ENCODE measurements around the gene SLC44A5. TPM values are rescaled to one million over a fixed set of nuclear protein-coding genes. Genes with fewer than 3 reads are reported as not detected.
"Not testable (repeated sequence)": the region's sequence is repeated elsewhere in the genome, so short reads cannot be mapped to it uniquely, and the experiment has no call there.

Gene SLC44A5
- polyA plus RNA-seq (2013, experiment 1 of 2), result 2.5 TPM
- 2.6 TPM for polyA plus RNA-seq (2013, experiment 2 of 2)

GRCh38 chr1:75611014-75611413 is at the start of gene SLC44A5:
Gene SLC44A5 (minus strand): TSS chr1:75611114. CDS start chr1:75541447, 69,667 bp downstream.
- H3K36me3 ChIP-seq (replicated peaks in 1 of 2; ENCODE audit: control insufficient read depth in 2 of 2, insufficient read depth in 2 of 2, low read length in 2 of 2), result no peaks in the 10 kb centered on the region
- H4K8ac ChIP-seq (ENCODE audit: low read depth, low read length), result no peak within 1 kb of the TSS
- H2BK12ac ChIP-seq (ENCODE audit: low read length), result no peak within 1 kb of the TSS
- H3K27me3 ChIP-seq (ENCODE audit: control insufficient read depth in 3 of 3, insufficient read depth in 3 of 3, low read depth in 1 of 3, low read length in 3 of 3), result peaks cover 0 to 2% (median 0%) of the 10 kb centered on the region in 3 experiments
- no peak within 1 kb of the TSS for H3K23ac ChIP-seq (ENCODE audit: low read depth, low read length, poor library complexity)
- H4K91ac ChIP-seq (ENCODE audit: low read depth, low read length, poor library complexity), result no peak within 1 kb of the TSS
- H2BK120ac ChIP-seq (ENCODE audit: low read depth, low read length), result no peak within 1 kb of the TSS
- no peak within 1 kb of the TSS for H3K4me3 ChIP-seq (ENCODE audit: low read length in 2 of 2)
- no peak within 1 kb of the TSS for H2BK5ac ChIP-seq (ENCODE audit: low read length)
- no peaks in the 10 kb centered on the region for H3K79me1 ChIP-seq (ENCODE audit: low read depth, low read length)
- no peak within 1 kb of the TSS for H3K4me2 ChIP-seq (ENCODE audit: insufficient read depth, low read length, poor library complexity, severe bottlenecking)
- DNase-seq (ENCODE audit: low spot score), result no peak
- H3K14ac ChIP-seq (ENCODE audit: low read length), result no peak within 1 kb of the TSS
- H3K27ac ChIP-seq (replicated peaks; ENCODE audit: low read length), result no peak within 1 kb of the TSS
- H2AK5ac ChIP-seq (ENCODE audit: low read depth, low read length), result no peak within 1 kb of the TSS
- peaks cover 0 to 5% of the 10 kb centered on the region in 2 donors for H3K4me1 ChIP-seq (ENCODE audit: control insufficient read depth in 2 of 2, insufficient read depth in 1 of 2, low read depth in 1 of 2, low read length in 2 of 2)
- H2BK15ac ChIP-seq (ENCODE audit: low read length), result no peak within 1 kb of the TSS
- H3K18ac ChIP-seq (ENCODE audit: low read length), result no peak within 1 kb of the TSS
- no peak within 1 kb of the TSS for H2AFZ ChIP-seq (ENCODE audit: low read length)
- no peaks in the 10 kb centered on the region for H3K9me3 ChIP-seq (replicated peaks in 1 of 2; ENCODE audit: control insufficient read depth in 2 of 2, insufficient read depth in 1 of 2, low read depth in 1 of 2, low read length in 2 of 2)
- peak within 1 kb of the TSS; percentile 24 for H3K9ac ChIP-seq (ENCODE audit: low read depth, low read length, poor library complexity)
- no peak within 1 kb of the TSS for H3K4ac ChIP-seq (ENCODE audit: low read length)
- WGBS, 2 donors (ENCODE audit: extremely low coverage in 2 of 2, insufficient read length in 2 of 2, insufficient replicate concordance in 1 of 2), result 100% methylated on average over 1 of the region's 1 CpG; no CpG with 5 or more reads in 1 of the 2 donors

- Histone ChIP-seq H3K79me1 (ENCODE audit: low read depth, low read length) (no peaks in the 10 kb centered on the region), H3K4me2 (ENCODE audit: insufficient read depth, low read length, poor library complexity, severe bottlenecking) (no peak overlapping the region), H3K4me3 (ENCODE audit: low read length in 2 of 2) (no peak overlapping the region), H3K9ac (ENCODE audit: low read depth, low read length, poor library complexity) (no peak overlapping the region), H2BK15ac (ENCODE audit: low read length) (no peak overlapping the region), H2BK5ac (ENCODE audit: low read length) (no peak overlapping the region), H3K27me3 (ENCODE audit: control insufficient read depth in 3 of 3, insufficient read depth in 3 of 3, low read depth in 1 of 3, low read length in 3 of 3) (no peaks in the 10 kb centered on the region), H2BK120ac (ENCODE audit: low read depth, low read length) (no peak overlapping the region), H3K23ac (ENCODE audit: low read depth, low read length, poor library complexity) (no peak overlapping the region), H3K27ac (replicated peaks; ENCODE audit: low read length) (no peak overlapping the region), H2AK5ac (ENCODE audit: low read depth, low read length) (no peak overlapping the region), H2BK12ac (ENCODE audit: low read length) (no peak overlapping the region), H3K9me3 (replicated peaks in 1 of 2; ENCODE audit: control insufficient read depth in 2 of 2, insufficient read depth in 1 of 2, low read depth in 1 of 2, low read length in 2 of 2) (peaks cover 0 to 2% of the 10 kb centered on the region in 2 donors), H2AFZ (ENCODE audit: low read length) (no peak overlapping the region), H3K36me3 (replicated peaks in 1 of 2; ENCODE audit: control insufficient read depth in 2 of 2, insufficient read depth in 2 of 2, low read length in 2 of 2) (no peaks in the 10 kb centered on the region), H3K14ac (ENCODE audit: low read length) (no peak overlapping the region), H4K91ac (ENCODE audit: low read depth, low read length, poor library complexity) (no peak overlapping the region), H3K4ac (ENCODE audit: low read length) (no peak overlapping the region), H3K18ac (ENCODE audit: low read length) (no peak overlapping the region), H4K8ac (ENCODE audit: low read depth, low read length) (no peak overlapping the region), H3K4me1 (ENCODE audit: control insufficient read depth in 2 of 2, insufficient read depth in 1 of 2, low read depth in 1 of 2, low read length in 2 of 2) (no peaks in the 10 kb centered on the region)
- no peak for DNase-seq (ENCODE audit: low spot score)
- WGBS, 2 donors (ENCODE audit: extremely low coverage in 2 of 2, insufficient read length in 2 of 2, insufficient replicate concordance in 1 of 2), result no CpG with 5 or more reads among the region's 1 CpG
These were observed 45.0 kb upstream of the SLC44A5 start for GRCh38 chr1:75655931-75656330.

- H3K4ac ChIP-seq (ENCODE audit: low read length); H2BK12ac ChIP-seq (ENCODE audit: low read length); H2BK120ac ChIP-seq (ENCODE audit: low read depth, low read length); H3K18ac ChIP-seq (ENCODE audit: low read length); H3K23ac ChIP-seq (ENCODE audit: low read depth, low read length, poor library complexity); DNase-seq (ENCODE audit: low spot score); H3K14ac ChIP-seq (ENCODE audit: low read length); H3K4me2 ChIP-seq (ENCODE audit: insufficient read depth, low read length, poor library complexity, severe bottlenecking); H3K36me3 ChIP-seq (replicated peaks in 1 of 2; ENCODE audit: control insufficient read depth in 2 of 2, insufficient read depth in 2 of 2, low read length in 2 of 2); H3K9me3 ChIP-seq (replicated peaks in 1 of 2; ENCODE audit: control insufficient read depth in 2 of 2, insufficient read depth in 1 of 2, low read depth in 1 of 2, low read length in 2 of 2); H3K27me3 ChIP-seq (ENCODE audit: control insufficient read depth in 3 of 3, insufficient read depth in 3 of 3, low read depth in 1 of 3, low read length in 3 of 3); H2AFZ ChIP-seq (ENCODE audit: low read length); H2AK5ac ChIP-seq (ENCODE audit: low read depth, low read length); H3K4me1 ChIP-seq (ENCODE audit: control insufficient read depth in 2 of 2, insufficient read depth in 1 of 2, low read depth in 1 of 2, low read length in 2 of 2); H4K8ac ChIP-seq (ENCODE audit: low read depth, low read length); H3K9ac ChIP-seq (ENCODE audit: low read depth, low read length, poor library complexity); H2BK15ac ChIP-seq (ENCODE audit: low read length); H3K27ac ChIP-seq (replicated peaks; ENCODE audit: low read length); H2BK5ac ChIP-seq (ENCODE audit: low read length); H3K79me1 ChIP-seq (ENCODE audit: low read depth, low read length); H4K91ac ChIP-seq (ENCODE audit: low read depth, low read length, poor library complexity): not testable (repeated sequence)
- H3K4me3 ChIP-seq (ENCODE audit: low read length in 2 of 2), result peak overlapping the region in 1 of 2 donors; percentile 36
- no CpG with 5 or more reads among the region's 2 CpGs for WGBS, 2 donors (ENCODE audit: extremely low coverage in 2 of 2, insufficient read length in 2 of 2, insufficient replicate concordance in 1 of 2)
These were observed 36.3 kb upstream of the SLC44A5 start for GRCh38 chr1:75647183-75647582.

- H3K4me2 ChIP-seq (ENCODE audit: insufficient read depth, low read length, poor library complexity, severe bottlenecking); H3K27me3 ChIP-seq (ENCODE audit: control insufficient read depth in 3 of 3, insufficient read depth in 3 of 3, low read depth in 1 of 3, low read length in 3 of 3); H3K4me1 ChIP-seq (ENCODE audit: control insufficient read depth in 2 of 2, insufficient read depth in 1 of 2, low read depth in 1 of 2, low read length in 2 of 2); H2AK5ac ChIP-seq (ENCODE audit: low read depth, low read length); H4K8ac ChIP-seq (ENCODE audit: low read depth, low read length); H2AFZ ChIP-seq (ENCODE audit: low read length); H3K79me1 ChIP-seq (ENCODE audit: low read depth, low read length); H2BK12ac ChIP-seq (ENCODE audit: low read length); H3K14ac ChIP-seq (ENCODE audit: low read length); H3K9me3 ChIP-seq (replicated peaks in 1 of 2; ENCODE audit: control insufficient read depth in 2 of 2, insufficient read depth in 1 of 2, low read depth in 1 of 2, low read length in 2 of 2); H3K36me3 ChIP-seq (replicated peaks in 1 of 2; ENCODE audit: control insufficient read depth in 2 of 2, insufficient read depth in 2 of 2, low read length in 2 of 2); H3K4me3 ChIP-seq (ENCODE audit: low read length in 2 of 2); H3K23ac ChIP-seq (ENCODE audit: low read depth, low read length, poor library complexity); H2BK15ac ChIP-seq (ENCODE audit: low read length); H4K91ac ChIP-seq (ENCODE audit: low read depth, low read length, poor library complexity); H2BK5ac ChIP-seq (ENCODE audit: low read length); DNase-seq (ENCODE audit: low spot score); H3K9ac ChIP-seq (ENCODE audit: low read depth, low read length, poor library complexity); H3K18ac ChIP-seq (ENCODE audit: low read length); H2BK120ac ChIP-seq (ENCODE audit: low read depth, low read length); H3K4ac ChIP-seq (ENCODE audit: low read length); H3K27ac ChIP-seq (replicated peaks; ENCODE audit: low read length): not testable (repeated sequence)
- no CpG with 5 or more reads among the region's 4 CpGs for WGBS, 2 donors (ENCODE audit: extremely low coverage in 2 of 2, insufficient read length in 2 of 2, insufficient replicate concordance in 1 of 2)
These were observed 34.2 kb upstream of the SLC44A5 start for GRCh38 chr1:75645153-75645552.
